Activated T-helper 17 cell treated with anti-CD3 and anti-CD28 coated beads, Interleukin-2, amount 50 U/mL, for 72 hours (primary cell): ENCODE results near the gene AOC3. TPM values are rescaled to one million over a fixed set of nuclear protein-coding genes. Genes with fewer than 3 reads are reported as not detected.

Experiments
- ATAC-seq: fragments of 150-1000 bp; cut with Tn5 transposase; replicated peaks from 2 replicates; pipeline ENCODE4 v1.10.0; 2021; ENCODE audit warnings: mild to moderate bottlenecking, moderate library complexity
- H3K27ac Mint-ChIP-seq: one replicate; pipeline ENCODE4 v1.8.0; 2022; ENCODE audit warnings: mixed read lengths
- H3K27me3 Mint-ChIP-seq: one replicate; pipeline ENCODE4 v1.8.0; 2022; ENCODE audit warnings: mixed read lengths
- H3K36me3 Mint-ChIP-seq: one replicate; pipeline ENCODE4 v1.8.0; 2022; ENCODE audit warnings: low read depth, mild to moderate bottlenecking, mixed read lengths
- H3K4me1 Mint-ChIP-seq: one replicate; pipeline ENCODE4 v1.8.0; 2022; ENCODE audit warnings: mixed read lengths
- H3K4me3 Mint-ChIP-seq: one replicate; pipeline ENCODE4 v1.8.0; 2022; ENCODE audit warnings: mild to moderate bottlenecking, mixed read lengths
- H3K9me3 Mint-ChIP-seq: one replicate; pipeline ENCODE4 v1.8.0; 2022; ENCODE audit warnings: mixed read lengths
- total RNA-seq, 2 donors: library from RNA; stranded (reverse); gene quantifications; one replicate each; pipeline ENCODE4 v1.2.3, GENCODE V29; 2022

The AOC3 gene
- total RNA-seq, 2 donors from 2014 or later = 2.2 to 3.0 TPM

DNA sequence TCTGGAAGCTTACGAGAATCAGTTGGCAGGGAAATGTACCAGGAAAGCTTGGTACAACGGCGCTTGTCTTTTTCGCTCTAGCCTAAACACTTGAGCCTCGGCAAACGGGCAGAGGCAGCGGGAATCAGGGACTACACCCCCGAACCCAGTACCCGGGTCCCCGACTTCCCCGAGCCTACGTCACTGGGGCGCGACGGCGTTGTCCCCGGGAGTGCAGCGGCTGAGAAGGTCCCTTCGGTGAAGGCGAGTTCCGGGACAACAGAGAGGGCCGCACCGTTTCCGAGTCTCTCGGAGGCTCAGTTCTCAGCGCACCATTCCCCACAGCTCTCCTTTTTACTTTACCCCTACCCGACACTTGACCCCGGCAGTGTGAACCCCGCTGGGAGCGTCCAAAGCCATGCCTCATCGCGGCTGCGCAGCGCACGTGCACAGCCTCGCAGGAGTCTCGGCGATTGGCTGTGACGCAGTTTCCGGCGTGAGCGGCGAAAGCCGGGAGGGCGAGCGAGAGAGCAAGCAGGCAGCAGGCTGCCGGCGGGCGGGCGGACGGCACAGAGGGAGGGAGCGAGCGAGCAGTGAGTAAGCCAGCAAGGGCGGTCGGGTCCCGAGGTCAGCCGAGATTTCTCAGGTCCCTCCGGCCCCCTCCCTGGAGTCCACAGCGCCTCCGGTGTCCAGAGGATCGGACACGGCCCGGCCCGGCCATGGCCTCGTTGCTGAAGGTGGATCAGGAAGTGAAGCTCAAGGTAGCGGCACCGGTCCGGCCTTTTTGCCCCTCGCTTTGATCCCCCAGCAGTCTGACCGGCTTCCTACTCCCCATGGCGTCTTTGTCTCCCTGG is 17.8 kb upstream of the AOC3 start, which contains the start of gene PSME3:
PSME3 (plus strand) TSS at position 464 of the 833 bp plus-strand sequence; CDS start at position 699, 235 bp downstream.
- Mint-ChIP-seq H3K9me3 (no peaks in the 10 kb centered on the region), H3K27ac (peak within 1 kb of the TSS; percentile 95), H3K4me3 (peak within 1 kb of the TSS; percentile 92), H3K36me3 (peaks cover 50% of the 10 kb centered on the region), H3K4me1 (peaks cover 8% of the 10 kb centered on the region), H3K27me3 (no peaks in the 10 kb centered on the region)
- ATAC-seq = peak; percentile 91

DNA sequence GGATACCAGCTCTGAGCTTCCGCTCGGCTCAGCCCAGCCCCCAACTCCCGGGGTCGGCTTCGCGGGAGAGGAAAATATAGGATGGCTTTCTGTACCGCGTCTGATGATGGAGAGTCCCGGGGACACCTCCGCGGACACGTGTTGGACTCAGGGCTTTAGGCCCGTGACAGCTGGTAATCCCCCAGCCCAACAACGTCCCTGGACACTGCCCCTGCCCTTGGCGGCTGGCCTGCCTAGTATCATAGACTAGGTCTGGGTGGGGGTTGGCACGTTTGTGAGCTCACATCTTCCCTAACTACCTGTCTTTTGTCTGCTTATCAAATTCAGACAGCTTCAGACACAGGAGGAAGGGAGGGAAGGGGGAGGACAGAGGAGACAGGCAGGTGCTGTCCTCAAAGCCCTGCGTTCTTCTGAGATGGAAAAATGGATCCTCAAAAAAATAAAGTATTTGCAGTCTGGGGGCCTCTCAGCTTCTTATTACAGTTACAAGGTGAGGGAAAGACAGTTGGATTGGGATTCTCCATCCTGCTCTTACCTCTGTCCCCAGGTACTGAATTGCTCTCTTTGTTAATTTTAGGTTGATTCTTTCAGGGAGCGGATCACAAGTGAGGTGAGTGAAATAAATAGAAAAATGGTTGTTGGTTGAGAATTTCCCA is 17.1 kb upstream of the AOC3 start:
- Mint-ChIP-seq H3K36me3 (peaks cover 58% of the 10 kb centered on the region), H3K4me3 (peak overlapping the region; percentile 92), H3K9me3 (no peaks in the 10 kb centered on the region), H3K27ac (peak overlapping the region; percentile 95), H3K27me3 (no peaks in the 10 kb centered on the region), H3K4me1 (peaks cover 8% of the 10 kb centered on the region)
- no peak for ATAC-seq

DNA sequence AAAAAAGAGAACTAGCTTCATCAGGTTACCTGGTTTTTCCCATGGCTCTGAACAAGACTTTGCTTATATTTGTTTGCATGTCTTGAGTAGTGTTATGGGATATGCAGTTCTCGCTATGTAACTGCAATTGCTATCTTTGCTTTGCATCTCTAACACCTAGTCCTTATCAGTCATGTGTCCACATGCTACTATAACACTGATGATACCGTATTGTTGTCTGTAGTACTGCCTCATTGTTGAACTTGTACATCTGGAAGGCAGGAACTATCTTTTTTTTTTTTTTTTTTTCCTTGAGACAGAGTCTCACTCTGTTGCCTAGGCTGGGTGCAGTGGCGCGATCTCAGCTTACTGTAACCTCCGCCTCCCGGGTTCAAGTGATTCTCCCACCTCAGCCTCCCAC is 15.3 kb upstream of the AOC3 start:
- no peak for ATAC-seq
- no peaks in the 10 kb centered on the region for H3K9me3 Mint-ChIP-seq
- H3K36me3 Mint-ChIP-seq = peaks cover 76% of the 10 kb centered on the region
- peaks cover 8% of the 10 kb centered on the region for H3K4me1 Mint-ChIP-seq
- H3K27me3 Mint-ChIP-seq = no peaks in the 10 kb centered on the region
- no peak overlapping the region for H3K4me3 Mint-ChIP-seq
- no peak overlapping the region for H3K27ac Mint-ChIP-seq

DNA sequence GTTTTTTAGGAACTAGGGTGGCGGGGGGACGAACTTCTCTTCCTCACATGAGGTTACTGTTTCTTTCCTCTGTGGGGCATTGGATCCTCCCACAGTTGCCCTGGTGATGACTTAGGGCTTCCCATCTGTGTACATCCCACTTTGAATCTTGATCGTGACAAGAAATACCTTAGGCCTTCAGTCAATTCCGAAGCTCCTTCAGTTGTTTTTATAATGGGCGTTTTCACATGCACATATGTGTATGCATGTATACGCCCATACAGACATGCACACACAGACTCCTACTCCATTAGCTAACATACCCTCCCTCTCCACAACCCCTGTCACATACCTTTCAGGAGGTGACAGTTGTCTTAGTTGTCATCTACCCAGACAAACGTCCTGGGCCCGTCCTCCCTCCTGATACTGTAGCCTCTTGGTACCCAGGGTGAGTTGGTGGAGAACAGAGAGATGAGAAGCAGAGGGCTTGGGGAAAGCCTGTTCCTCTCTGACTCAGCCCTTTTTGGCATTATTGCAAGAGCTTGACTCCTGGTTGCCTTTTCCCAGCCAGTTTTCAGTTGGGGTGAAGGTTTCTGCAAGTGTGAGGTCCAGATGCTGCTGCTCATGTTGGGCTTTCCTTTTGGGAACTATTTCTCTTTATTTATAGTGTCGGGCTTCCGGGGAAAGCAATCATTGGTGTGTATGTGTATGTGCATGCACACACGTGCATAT is 8.9 kb upstream of the AOC3 start:
- ATAC-seq = no peak
- H3K27ac Mint-ChIP-seq = no peak overlapping the region
- no peaks in the 10 kb centered on the region for H3K9me3 Mint-ChIP-seq
- peaks cover 24% of the 10 kb centered on the region for H3K4me1 Mint-ChIP-seq
- H3K27me3 Mint-ChIP-seq = no peaks in the 10 kb centered on the region
- H3K4me3 Mint-ChIP-seq = no peak overlapping the region
- peaks cover 93% of the 10 kb centered on the region for H3K36me3 Mint-ChIP-seq

DNA sequence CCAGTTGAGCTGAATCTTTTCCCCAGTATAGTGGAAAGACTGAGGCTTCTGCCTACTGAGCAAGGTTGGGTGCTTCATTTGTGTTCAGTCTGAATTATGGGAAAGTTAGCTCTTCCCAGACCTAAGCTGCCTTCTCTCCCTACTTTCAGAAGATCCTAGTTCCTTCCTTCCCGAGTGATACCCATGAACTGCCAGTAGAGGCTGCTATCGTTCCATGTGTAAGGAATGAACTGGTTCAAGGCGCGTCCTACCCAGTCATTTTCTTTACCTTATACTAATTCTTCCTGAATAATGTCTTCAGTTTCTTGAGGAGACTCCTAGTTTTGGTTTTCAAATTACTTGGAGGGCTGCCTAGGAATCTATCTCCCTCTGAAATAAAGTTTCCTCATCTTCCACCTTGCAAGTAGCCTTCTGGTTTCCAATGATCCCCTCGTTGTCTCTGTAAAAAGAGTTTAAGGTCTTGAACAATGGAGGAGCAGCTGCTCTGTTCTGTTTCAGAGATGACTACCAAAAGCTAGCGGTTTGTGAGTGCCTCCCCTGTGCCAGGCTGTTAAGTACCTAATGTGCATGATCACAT is 7.6 kb upstream of the AOC3 start:
- Mint-ChIP-seq H3K4me3 (no peak overlapping the region), H3K4me1 (peaks cover 24% of the 10 kb centered on the region), H3K36me3 (peaks cover 80% of the 10 kb centered on the region), H3K27ac (no peak overlapping the region), H3K27me3 (no peaks in the 10 kb centered on the region), H3K9me3 (no peaks in the 10 kb centered on the region)
- no peak for ATAC-seq

DNA sequence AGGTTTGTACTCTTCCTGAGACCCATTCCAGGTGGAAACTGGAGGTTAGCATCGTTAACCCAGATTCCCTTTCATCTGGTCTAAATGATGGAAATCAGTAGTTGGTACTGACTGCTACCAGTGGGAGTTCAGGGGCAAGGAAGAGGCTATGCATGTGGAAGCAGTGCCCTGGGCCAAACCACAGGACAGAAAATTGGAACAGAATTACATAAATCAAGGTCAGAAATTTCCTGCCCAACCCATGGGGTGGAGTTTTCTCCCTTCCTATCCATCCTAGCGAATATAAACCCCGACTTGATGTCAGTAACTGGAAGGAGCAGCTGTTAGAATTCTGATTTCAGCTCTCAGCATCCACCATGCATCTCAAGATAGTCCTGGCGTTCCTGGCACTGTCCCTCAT is 6.7 kb upstream of the AOC3 start, which contains the start of gene AOC2:
AOC2 (plus strand) TSS at position 310 of the 400 bp plus-strand sequence; CDS start at position 357, 47 bp downstream.
- Mint-ChIP-seq H3K27me3 (no peaks in the 10 kb centered on the region), H3K4me1 (peaks cover 24% of the 10 kb centered on the region), H3K4me3 (peak within 1 kb of the TSS; percentile 52), H3K36me3 (peaks cover 72% of the 10 kb centered on the region), H3K27ac (peak within 1 kb of the TSS; percentile 80), H3K9me3 (no peaks in the 10 kb centered on the region)
- ATAC-seq = no peak

DNA sequence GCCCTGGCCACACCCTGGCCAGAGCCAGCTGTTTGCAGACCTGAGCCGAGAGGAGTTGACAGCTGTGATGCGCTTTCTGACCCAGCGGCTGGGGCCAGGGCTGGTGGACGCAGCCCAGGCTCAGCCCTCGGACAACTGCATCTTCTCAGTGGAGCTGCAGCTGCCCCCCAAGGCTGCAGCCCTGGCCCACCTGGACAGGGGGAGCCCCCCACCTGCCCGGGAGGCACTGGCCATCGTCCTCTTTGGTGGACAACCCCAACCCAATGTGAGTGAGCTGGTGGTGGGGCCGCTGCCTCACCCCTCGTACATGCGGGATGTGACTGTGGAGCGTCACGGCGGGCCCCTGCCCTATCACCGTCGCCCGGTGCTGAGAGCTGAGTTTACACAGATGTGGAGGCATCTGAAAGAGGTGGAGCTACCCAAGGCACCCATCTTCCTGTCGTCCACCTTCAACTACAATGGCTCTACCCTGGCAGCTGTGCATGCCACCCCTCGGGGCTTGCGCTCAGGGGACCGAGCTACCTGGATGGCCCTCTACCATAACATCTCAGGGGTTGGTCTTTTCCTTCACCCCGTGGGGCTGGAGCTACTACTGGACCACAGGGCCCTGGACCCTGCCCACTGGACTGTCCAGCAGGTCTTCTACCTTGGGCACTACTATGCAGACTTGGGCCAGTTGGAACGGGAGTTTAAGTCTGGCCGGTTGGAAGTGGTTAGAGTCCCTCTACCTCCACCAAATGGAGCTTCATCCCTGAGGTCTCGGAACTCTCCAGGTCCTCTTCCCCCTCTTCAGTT is 6.0 kb upstream of the AOC3 start:
- peaks cover 65% of the 10 kb centered on the region for H3K36me3 Mint-ChIP-seq
- peaks cover 24% of the 10 kb centered on the region for H3K4me1 Mint-ChIP-seq
- no peaks in the 10 kb centered on the region for H3K27me3 Mint-ChIP-seq
- H3K4me3 Mint-ChIP-seq = peak overlapping the region; percentile 52
- H3K9me3 Mint-ChIP-seq = no peaks in the 10 kb centered on the region
- peak overlapping the region; percentile 80 for H3K27ac Mint-ChIP-seq
- no peak for ATAC-seq

DNA sequence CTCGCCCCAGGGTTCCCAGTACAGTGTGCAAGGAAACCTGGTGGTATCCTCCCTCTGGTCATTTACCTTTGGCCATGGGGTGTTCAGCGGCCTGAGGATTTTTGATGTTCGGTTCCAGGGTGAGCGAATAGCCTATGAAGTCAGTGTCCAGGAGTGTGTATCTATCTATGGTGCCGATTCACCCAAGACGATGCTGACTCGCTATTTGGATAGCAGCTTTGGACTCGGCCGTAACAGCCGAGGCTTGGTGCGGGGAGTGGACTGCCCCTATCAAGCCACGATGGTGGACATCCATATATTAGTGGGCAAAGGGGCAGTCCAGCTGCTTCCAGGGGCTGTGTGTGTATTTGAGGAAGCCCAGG is 5.5 kb upstream of the AOC3 start:
- H3K27ac Mint-ChIP-seq = peak overlapping the region; percentile 80
- no peaks in the 10 kb centered on the region for H3K9me3 Mint-ChIP-seq
- peaks cover 24% of the 10 kb centered on the region for H3K4me1 Mint-ChIP-seq
- peak; percentile 1 for ATAC-seq
- H3K27me3 Mint-ChIP-seq = peaks cover 3% of the 10 kb centered on the region
- H3K4me3 Mint-ChIP-seq = peak overlapping the region; percentile 52
- peaks cover 59% of the 10 kb centered on the region for H3K36me3 Mint-ChIP-seq

DNA sequence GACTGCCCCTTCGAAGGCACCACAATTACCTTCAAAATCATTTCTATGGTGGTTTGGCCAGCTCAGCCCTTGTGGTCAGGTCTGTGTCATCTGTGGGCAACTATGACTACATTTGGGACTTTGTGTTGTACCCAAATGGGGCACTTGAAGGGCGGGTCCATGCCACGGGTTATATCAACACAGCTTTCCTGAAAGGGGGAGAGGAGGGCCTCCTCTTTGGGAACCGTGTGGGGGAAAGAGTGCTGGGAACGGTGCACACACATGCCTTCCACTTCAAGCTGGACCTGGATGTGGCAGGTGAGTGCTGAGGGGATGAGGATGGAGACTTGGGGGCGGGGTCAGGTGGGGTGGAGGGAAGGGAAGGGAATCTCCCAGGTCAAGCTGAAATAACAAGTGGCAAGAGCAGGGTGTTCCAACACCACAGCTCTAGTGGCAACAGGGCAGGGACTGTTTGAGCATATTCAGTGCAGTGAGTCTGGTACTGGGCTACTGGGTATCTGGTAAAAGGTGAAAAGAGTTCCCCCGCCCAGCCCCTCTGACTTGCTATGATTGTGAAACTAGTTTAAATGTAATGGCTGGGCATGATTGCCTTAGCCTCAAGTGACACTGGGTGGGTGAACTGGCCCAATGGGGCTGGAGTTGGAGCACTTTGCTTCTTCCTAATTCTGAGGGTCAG is 4.9 kb upstream of the AOC3 start:
- peak overlapping the region; percentile 80 for H3K27ac Mint-ChIP-seq
- H3K4me3 Mint-ChIP-seq = peak overlapping the region; percentile 52
- H3K27me3 Mint-ChIP-seq = peaks cover 3% of the 10 kb centered on the region
- no peaks in the 10 kb centered on the region for H3K9me3 Mint-ChIP-seq
- ATAC-seq = peak; percentile 91
- H3K4me1 Mint-ChIP-seq = peaks cover 24% of the 10 kb centered on the region
- peaks cover 54% of the 10 kb centered on the region for H3K36me3 Mint-ChIP-seq

DNA sequence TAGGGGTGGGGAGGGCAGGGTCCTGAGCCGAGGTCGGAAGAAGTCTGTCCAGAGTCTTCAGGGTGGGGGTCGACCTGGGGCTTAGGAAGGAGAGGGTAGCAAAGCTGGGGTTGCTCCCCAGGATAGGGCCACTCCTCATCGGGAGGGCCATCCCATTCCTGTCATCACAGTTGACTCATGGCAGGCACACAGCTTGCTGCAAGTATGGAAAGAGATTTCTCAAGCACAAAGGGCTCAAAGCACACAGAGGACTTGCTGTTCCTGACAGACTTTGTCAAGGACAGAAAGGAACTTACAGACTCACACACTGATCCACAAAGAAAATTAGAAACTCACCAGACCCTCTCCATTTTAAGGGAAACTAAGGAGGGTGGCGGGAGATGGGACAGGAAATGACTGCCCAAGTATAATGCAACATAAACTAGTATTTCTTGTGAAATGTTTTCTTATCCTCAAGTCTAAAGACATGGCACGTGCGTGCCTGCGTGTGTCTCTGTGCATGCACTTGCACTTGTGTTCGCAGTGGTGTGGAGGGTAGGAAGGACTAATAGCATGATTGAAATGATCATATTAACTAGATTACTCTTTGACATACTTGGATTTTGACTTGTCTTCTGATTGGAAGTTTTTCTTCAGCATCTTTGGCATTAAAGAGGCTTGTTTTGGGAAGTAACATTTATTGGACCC is 4.3 kb upstream of the AOC3 start:
- peak overlapping the region; percentile 80 for H3K27ac Mint-ChIP-seq
- peak overlapping the region; percentile 52 for H3K4me3 Mint-ChIP-seq
- ATAC-seq = no peak
- peaks cover 3% of the 10 kb centered on the region for H3K27me3 Mint-ChIP-seq
- H3K36me3 Mint-ChIP-seq = peaks cover 47% of the 10 kb centered on the region
- no peaks in the 10 kb centered on the region for H3K9me3 Mint-ChIP-seq
- peaks cover 24% of the 10 kb centered on the region for H3K4me1 Mint-ChIP-seq

DNA sequence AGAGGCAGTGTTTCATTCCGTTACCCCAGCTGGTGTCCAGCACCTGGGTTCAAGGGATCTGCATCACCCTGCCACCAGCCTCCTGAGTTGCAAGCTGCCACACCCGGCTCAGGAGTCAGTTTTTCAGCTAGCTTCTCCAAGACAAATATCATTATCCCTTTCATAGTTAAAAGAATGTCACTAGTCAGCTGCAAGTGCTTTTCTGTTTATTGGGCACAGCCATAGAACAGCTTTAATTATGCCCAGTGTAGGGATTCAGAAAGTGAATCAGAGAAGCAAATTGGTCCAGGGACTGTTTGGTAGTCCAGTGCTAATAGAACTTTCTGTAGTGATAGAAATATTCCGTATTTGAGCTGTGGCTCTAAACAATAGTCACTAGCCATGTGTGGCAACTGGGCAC is 2.9 kb upstream of the AOC3 start:
- Mint-ChIP-seq H3K9me3 (no peaks in the 10 kb centered on the region), H3K4me1 (peaks cover 20% of the 10 kb centered on the region), H3K27me3 (peaks cover 7% of the 10 kb centered on the region), H3K4me3 (no peak overlapping the region), H3K36me3 (peaks cover 34% of the 10 kb centered on the region), H3K27ac (no peak overlapping the region)
- no peak for ATAC-seq

DNA sequence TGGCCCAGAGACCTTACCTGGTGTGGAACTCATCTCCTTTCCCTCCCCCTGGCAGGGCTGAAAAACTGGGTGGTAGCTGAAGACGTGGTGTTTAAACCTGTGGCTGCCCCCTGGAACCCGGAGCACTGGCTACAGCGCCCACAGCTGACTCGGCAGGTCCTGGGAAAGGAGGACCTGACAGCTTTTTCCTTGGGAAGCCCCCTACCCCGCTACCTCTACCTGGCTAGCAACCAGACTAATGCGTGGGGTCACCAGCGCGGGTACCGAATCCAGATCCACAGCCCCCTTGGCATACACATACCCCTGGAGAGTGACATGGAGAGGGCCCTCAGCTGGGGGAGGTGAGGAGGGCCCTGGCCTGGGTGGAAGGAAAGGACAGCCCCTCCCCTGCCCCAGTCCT is 2.0 kb upstream of the AOC3 start:
- ATAC-seq = no peak
- peaks cover 15% of the 10 kb centered on the region for H3K4me1 Mint-ChIP-seq
- peaks cover 24% of the 10 kb centered on the region for H3K36me3 Mint-ChIP-seq
- H3K27ac Mint-ChIP-seq = no peak overlapping the region
- H3K27me3 Mint-ChIP-seq = peaks cover 16% of the 10 kb centered on the region
- H3K9me3 Mint-ChIP-seq = no peaks in the 10 kb centered on the region
- H3K4me3 Mint-ChIP-seq = no peak overlapping the region
